GM12873 (cell line): Measurements from ENCODE around the gene C15orf61.

Source experiments
- TF ChIP-seq, protein P1 (sequence below): IDR thresholded peaks from 2 replicates; pipeline ENCODE4 v1.5.1; 2012; ENCODE audit warnings: low read depth, mild to moderate bottlenecking, moderate library complexity, low read length, control low read depth; ENCODE audit not compliant: insufficient read depth; ENCODE audit errors: missing control alignments

Gene C15orf61

GRCh38 chr15:67501177-67501835, 19.6 kb upstream of the C15orf61 start:
- TF ChIP-seq, protein P1, sequence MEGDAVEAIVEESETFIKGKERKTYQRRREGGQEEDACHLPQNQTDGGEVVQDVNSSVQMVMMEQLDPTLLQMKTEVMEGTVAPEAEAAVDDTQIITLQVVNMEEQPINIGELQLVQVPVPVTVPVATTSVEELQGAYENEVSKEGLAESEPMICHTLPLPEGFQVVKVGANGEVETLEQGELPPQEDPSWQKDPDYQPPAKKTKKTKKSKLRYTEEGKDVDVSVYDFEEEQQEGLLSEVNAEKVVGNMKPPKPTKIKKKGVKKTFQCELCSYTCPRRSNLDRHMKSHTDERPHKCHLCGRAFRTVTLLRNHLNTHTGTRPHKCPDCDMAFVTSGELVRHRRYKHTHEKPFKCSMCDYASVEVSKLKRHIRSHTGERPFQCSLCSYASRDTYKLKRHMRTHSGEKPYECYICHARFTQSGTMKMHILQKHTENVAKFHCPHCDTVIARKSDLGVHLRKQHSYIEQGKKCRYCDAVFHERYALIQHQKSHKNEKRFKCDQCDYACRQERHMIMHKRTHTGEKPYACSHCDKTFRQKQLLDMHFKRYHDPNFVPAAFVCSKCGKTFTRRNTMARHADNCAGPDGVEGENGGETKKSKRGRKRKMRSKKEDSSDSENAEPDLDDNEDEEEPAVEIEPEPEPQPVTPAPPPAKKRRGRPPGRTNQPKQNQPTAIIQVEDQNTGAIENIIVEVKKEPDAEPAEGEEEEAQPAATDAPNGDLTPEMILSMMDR, result peak; percentile 22

- TF ChIP-seq, protein P1, result no peak
Observed at GRCh38 chr15:67501836-67502461, 19.0 kb upstream of the C15orf61 start.

DNA sequence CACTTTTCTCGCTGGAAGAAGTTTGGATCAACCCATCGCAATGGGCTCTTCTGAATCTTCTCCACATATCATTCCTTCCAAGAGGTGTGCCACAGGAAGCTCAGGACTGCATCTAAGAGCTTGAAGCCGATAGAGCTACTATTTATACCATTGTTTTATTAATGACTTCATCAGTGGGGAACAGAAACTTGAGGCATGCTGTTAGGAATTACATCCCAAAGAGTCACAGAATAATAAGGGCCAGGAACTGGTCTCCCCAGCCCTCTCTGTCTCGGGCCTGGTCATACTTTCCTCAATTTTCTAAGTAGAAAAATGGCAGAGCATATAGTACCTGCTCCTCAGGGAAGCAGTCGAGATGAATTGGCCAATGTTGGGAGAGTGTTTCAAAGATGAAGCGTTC, 16.9 kb upstream of the C15orf61 start:
- TF ChIP-seq, protein P1, result no peak

- TF ChIP-seq, protein P1, result no peak
Observed at GRCh38 chr15:67504796-67505195, 16.1 kb upstream of the C15orf61 start.

- TF ChIP-seq, protein P1, result no peak
Observed at GRCh38 chr15:67505675-67506572, 15.0 kb upstream of the C15orf61 start.

DNA sequence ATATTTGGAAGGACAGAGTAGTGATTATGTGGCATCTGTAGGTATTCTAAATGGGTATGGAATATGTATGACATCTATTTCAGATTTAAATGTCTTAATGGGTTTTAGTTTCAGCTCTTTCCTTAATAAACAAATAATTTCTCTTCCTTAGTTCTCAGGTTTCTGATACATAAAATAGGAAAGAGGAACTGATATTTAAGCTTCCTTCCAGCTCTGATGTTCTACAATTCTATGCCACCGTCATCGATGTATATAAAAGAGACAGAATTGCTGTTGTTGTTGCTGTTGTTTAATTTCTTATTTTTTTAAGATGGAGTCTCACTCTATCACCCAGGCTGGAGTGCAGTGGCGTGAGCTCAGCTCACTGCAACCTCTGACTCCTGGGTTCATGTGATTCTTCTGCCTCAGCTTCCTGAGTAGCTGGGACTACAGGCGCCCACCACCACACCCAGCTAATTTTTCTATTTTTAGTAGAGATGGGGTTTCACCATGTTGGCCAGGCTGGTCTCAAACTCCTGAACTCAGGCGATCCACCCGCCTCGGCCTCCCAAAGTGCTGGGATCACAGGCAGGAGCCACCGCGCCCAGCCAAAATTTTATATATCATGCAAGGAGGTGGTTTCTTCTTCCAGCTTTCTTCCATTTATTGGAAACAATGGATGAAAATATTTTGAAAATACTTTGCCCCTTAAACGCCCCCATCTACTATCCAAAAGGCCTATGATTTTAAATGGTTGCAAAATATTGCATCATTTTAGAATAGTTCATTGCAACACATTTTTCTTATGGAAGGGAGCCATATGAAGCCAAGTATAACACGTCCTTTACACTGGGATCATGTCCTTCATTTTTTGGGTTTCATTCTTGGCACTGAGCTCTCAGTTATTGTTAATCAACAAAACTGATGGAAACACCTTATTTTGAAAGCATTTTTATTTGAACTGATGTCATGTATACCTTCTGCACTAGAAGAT, 13.9 kb upstream of the C15orf61 start:
- TF ChIP-seq, protein P1, result no peak
